Kidney (tissue), 14 donors: Measurements from ENCODE around the gene FUBP3. TPM values are rescaled to one million over a fixed set of nuclear protein-coding genes. Genes with fewer than 3 reads are reported as not detected.

Experiments used
- DNase-seq, 5 donors: peaks; one replicate each; pipeline ENCODE4 v3.0.0-alpha.2; 2013 to 2020
- FAIRE-seq: peaks from 2 replicates; lab custom pipeline; 2012; peaks lifted over from hg19 to GRCh38; lab: Jason Lieb, UNC
- H3K27ac ChIP-seq, 2 donors: one replicate each; pipeline ENCODE4 v1.7.0; 2013; ENCODE audit warnings: low read depth in 2 of 2, low read length in 2 of 2, inconsistent platforms in 1 of 2
- H3K27me3 ChIP-seq: one replicate; pipeline ENCODE4 v1.7.1; 2013; ENCODE audit warnings: low read length, inconsistent platforms; ENCODE audit not compliant: control insufficient read depth, insufficient read depth
- H3K36me3 ChIP-seq, 3 donors: one replicate each; pipeline versions ENCODE4 v1.7.0 to v1.7.1; 2013; ENCODE audit warnings: low read length in 3 of 3, control low read depth in 1 of 3, inconsistent platforms in 1 of 3; ENCODE audit not compliant: insufficient read depth in 3 of 3, control insufficient read depth in 2 of 3
- H3K4me1 ChIP-seq, 3 donors: one replicate each; pipeline versions ENCODE4 v1.7.0 to v1.7.1; 2013; ENCODE audit warnings: low read length in 3 of 3, inconsistent platforms in 1 of 3, low read depth in 1 of 3; ENCODE audit not compliant: control insufficient read depth in 2 of 3, insufficient read depth in 2 of 3
- H3K4me3 ChIP-seq, 3 donors: one replicate each; pipeline versions ENCODE4 v1.7.0 to v1.8.1; 2013; ENCODE audit warnings: low read length in 3 of 3, control low read depth in 1 of 3, inconsistent platforms in 1 of 3
- H3K9ac ChIP-seq, 3 donors: one replicate each; pipeline versions ENCODE4 v1.7.0 to v1.7.1; 2013; ENCODE audit warnings: low read length in 3 of 3, control low read depth in 1 of 3, inconsistent platforms in 1 of 3
- H3K9me3 ChIP-seq, 3 donors: one replicate each; pipeline versions ENCODE4 v1.7.0 to v1.7.1; 2013; ENCODE audit warnings: low read length in 3 of 3, control low read depth in 1 of 3, inconsistent platforms in 1 of 3; ENCODE audit not compliant: control insufficient read depth in 2 of 3, insufficient read depth in 1 of 3
- CTCF ChIP-seq: IDR thresholded peaks from 3 replicates; pipeline ENCODE4 v1.5.1; 2012; ENCODE audit warnings: mild to moderate bottlenecking, moderate library complexity, borderline replicate concordance; ENCODE audit not compliant: insufficient read depth; ENCODE audit errors: extremely low read depth
- intact Hi-C: fragments of 100-400 bp; cut with DNase I; formaldehyde crosslinking; loops from one replicate; pipeline ENCODE4 v1.11.1; 2022
- polyA plus RNA-seq: library from polyadenylated mRNA; stranded (reverse); fragments of 350-450 nt; fragmentation: Illumina TruSeq; extraction: RNeasy Lipid Tissue Mini Kit (QIAGEN cat#74804); gene quantifications from one replicate; pipeline ENCODE4 v1.2.3, GENCODE V29; 2014; ENCODE audit warnings: low read depth, low replicate concordance; ENCODE audit not compliant: insufficient read depth
- total RNA-seq: library from RNA; stranded (reverse); fragmentation: NEBNext Ultra II Directional; extraction: Animal tissue kit (Norgen Biotek cat#: 25700); gene quantifications from one replicate; pipeline ENCODE4 v1.2.1, GENCODE V29; 2021
- donor health status: control.
- donor health status: control.
- donor health status: control.
- donor health status: control.
- donor health status: control.
- donor health status: DM: yes; HTN: yes; CAD: no.
- donor health status: Normal renal cell carcinoma (clear cell type).

The FUBP3 gene
- total and polyA plus RNA-seq, 2 donors from 2014 or later: 19.4 to 44.1 TPM

GRCh38 chr9:130599625-130600024 lies 20.2 kb downstream of the FUBP3 start:
- Histone ChIP-seq H3K9ac (no peak overlapping the region), H3K36me3 (peaks cover 5 to 20% (median 16%) of the 10 kb centered on the region in 3 donors), H3K27me3 (no peaks in the 10 kb centered on the region), H3K4me3 (no peak overlapping the region), H3K9me3 (no peaks in the 10 kb centered on the region), H3K27ac (no peak overlapping the region), H3K4me1 (no peaks in the 10 kb centered on the region)
- intact Hi-C loops: no loop called here
- no peak for TF ChIP-seq CTCF
- DNase-seq (no peak), FAIRE-seq (no peak)

GRCh38 chr9:130601100-130601499 lies 21.7 kb downstream of the FUBP3 start:
- TF ChIP-seq CTCF: no peak

GRCh38 chr9:130604295-130604694 lies 24.9 kb downstream of the FUBP3 start:
- peaks cover 0 to 7% (median 2%) of the 10 kb centered on the region in 3 donors for H3K36me3 ChIP-seq
- FAIRE-seq (no peak), DNase-seq (no peak)
- peaks cover 0 to 6% (median 0%) of the 10 kb centered on the region in 3 donors for H3K4me1 ChIP-seq
- no peaks in the 10 kb centered on the region for H3K9me3 ChIP-seq
- H3K27ac ChIP-seq: no peak overlapping the region
- H3K27me3 ChIP-seq: no peaks in the 10 kb centered on the region
- TF ChIP-seq CTCF: no peak
- H3K4me3 ChIP-seq: no peak overlapping the region
- intact Hi-C loops: no loop called here
- H3K9ac ChIP-seq: no peak overlapping the region

More at GRCh38 chr9:130601100-130601499, 21.7 kb downstream of the FUBP3 start:
- DNase-seq (no peak), FAIRE-seq (no peak)
- Histone ChIP-seq H3K27me3 (no peaks in the 10 kb centered on the region), H3K9me3 (no peaks in the 10 kb centered on the region), H3K4me3 (no peak overlapping the region), H3K27ac (no peak overlapping the region), H3K9ac (no peak overlapping the region), H3K4me1 (no peaks in the 10 kb centered on the region), H3K36me3 (peaks cover 5 to 14% (median 13%) of the 10 kb centered on the region in 3 donors)
- intact Hi-C loops: no loop called here
